Measurements from ENCODE around the gene CLASP1.
"Not testable (repeated sequence)": the region's sequence is repeated elsewhere in the genome, so short reads cannot be mapped to it uniquely, and the experiment has no call there.

Gene CLASP1

DNA sequence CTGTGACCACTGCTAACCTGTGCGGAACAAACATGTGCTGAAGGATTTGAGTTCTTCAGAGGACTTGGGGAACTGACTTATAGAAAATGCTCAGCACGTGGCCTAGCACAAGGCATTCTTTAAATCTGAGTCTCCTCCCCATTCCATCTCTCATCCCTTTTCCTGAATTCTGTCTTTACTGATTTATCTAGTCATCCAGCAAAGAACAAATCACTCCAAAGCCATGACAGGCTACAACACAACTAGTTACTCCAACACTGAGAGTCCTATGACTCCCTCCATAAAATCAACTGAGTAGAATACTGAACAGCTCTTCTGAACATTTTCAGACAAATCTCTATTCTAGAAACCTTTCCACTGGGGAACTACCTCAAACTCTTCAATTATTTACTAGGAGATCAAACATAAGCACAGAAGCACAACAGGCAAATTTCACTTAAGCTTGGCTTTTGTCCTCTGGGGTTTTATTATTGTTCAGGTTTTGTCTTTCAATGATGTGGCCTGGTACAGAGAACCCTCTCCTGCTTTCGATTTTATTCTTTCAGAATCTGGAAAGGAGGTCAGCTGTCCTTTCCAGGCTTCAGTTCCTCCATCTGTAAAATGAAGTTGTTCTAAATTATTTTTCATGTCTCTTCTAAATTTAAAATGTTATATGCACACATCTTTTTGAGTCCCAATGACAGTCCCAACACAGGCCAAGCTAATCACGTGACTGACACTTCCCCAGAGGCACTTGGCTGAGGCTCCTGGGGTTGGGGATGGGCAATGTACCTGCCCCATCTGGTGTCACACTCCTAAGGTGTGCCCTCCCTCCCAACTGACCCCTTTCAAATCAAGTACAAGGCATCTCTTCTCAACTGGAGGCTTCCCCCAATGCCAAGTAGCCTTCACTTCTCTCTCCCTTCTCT lies 86.7 kb downstream of the CLASP1 start:
- DNase-seq (ENCODE audit: low spot score in 2 of 2), result no peak
- no peak for ATAC-seq
- Mint-ChIP-seq H3K4me3 (no peak overlapping the region), H3K36me3 (no peaks in the 10 kb centered on the region), H3K27ac (peak overlapping the region; percentile 85), H3K9me3 (no peaks in the 10 kb centered on the region), H3K4me1 (peaks cover 55% of the 10 kb centered on the region)

DNA sequence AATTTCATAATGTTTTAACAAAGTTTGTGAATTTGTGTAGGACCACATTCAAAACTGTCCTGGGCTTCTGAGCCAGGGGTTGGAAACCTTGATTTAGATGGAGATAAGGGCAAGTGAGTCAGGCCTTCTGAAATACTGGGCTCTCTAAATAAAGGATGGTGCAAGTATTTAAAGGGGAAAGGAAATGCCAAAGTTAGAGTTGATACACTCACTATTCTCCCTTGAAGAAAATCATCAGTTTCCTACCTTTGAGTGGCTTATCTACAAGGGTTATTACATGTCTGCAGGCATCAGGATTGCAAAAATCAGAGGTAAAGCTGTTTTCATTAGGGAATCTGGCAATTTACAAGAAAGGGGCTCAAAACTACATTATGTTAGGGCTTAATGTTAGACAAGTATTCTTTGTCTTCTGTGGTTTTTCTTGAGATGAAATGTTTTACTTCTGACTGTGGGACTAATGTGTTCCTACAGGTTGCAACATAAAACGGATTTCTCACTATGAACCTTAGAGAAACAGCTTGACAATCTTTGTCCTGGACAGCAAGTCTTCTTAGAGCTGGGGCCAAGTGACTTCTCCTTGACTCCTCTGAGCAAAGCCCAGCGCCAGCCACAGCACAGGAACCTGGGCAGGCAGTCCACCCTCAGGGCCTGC lies 87.5 kb downstream of the CLASP1 start:
- DNase-seq (ENCODE audit: low spot score in 2 of 2), result no peak
- Mint-ChIP-seq H3K36me3 (no peaks in the 10 kb centered on the region), H3K4me1 (peaks cover 53% of the 10 kb centered on the region), H3K4me3 (no peak overlapping the region), H3K9me3 (no peaks in the 10 kb centered on the region), H3K27ac (peak overlapping the region; percentile 85)
- peak; percentile 47 for ATAC-seq

DNA sequence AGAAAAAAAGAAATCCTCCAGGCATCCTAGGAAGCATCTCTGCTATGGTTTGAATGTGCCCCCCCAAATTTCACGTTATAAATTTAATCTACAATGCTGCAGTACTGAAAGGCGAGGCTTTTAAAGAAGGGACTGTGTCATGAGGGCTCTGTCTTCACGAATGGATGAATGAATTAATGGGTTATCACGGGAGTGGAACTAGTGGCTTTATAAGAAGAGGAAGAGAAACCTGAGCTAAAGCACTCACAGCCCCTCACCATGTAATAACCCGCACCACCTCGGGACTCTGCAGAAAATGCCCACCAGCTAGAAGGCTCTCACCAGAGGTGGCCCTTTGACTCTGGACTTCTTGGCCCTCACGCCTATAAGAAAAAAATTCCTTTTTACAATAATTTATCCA lies 90.9 kb downstream of the CLASP1 start:
- Mint-ChIP-seq H3K4me1 (peaks cover 42% of the 10 kb centered on the region), H3K27ac (no peak overlapping the region)

DNA sequence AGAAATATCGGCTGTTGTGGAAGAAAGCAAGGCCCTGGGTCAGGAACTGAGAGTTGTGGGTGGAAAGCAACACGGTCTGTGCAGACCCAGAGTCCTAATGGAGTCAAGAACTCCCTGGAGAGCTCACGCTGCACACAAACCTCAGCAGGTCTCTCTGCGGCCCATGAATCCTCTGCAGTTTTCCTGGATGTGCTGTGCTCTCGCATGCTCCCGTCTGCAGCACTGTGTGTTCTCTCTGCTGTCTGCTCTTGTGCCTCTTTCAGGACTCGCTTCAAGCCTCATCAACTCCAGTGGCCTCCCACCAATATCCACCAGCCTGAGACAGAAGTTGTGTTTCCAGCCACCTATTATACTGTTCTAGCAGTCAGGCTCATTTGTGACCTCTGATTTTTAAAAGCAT lies 94.3 kb downstream of the CLASP1 start:
- no peak overlapping the region for H3K4me3 Mint-ChIP-seq
- DNase-seq (ENCODE audit: low spot score in 2 of 2) (no peak), ATAC-seq (no peak)
- peaks cover 51% of the 10 kb centered on the region for H3K4me1 Mint-ChIP-seq
- H3K36me3 Mint-ChIP-seq, result peaks cover 6% of the 10 kb centered on the region
- H3K9me3 Mint-ChIP-seq, result peaks cover 2% of the 10 kb centered on the region
- peak overlapping the region; percentile 8 for H3K27ac Mint-ChIP-seq

More for the DNA sequence above, 90.9 kb downstream of the CLASP1 start:
- ATAC-seq (no peak), DNase-seq (ENCODE audit: low spot score in 2 of 2) (no peak)
- Mint-ChIP-seq H3K4me3 (no peak overlapping the region), H3K36me3 (peaks cover 6% of the 10 kb centered on the region), H3K9me3 (no peaks in the 10 kb centered on the region)

DNA sequence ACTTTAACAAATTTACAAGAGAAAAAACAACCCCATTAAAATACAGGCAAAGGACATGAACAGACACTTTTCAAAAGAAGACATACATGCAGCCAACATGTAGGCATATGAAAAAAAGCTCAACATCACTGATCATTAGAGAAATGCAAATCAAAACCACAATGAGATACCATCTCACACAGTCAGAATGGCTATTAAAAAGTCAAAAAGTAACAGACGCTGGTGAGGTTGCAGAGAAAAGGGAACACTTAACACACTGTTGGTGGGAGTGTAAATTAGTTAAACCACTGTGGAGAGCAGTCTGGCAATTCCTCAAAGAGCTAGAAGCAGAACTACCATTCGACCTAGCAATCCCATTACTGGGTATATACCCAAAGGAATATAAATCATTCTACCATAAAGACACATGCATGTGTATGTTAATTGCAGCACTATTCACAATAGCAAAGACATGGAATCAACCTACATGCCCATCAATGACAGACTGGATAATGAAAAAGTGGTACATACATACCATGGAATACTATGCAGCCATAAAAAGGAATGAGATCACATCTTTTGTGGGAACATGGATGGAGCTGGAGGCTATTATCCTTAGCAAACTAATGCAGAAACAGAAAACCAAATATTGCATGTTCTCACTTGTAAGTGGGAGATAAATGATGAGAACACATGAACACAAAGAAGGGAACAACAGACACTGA lies 96.6 kb downstream of the CLASP1 start:
- not testable (repeated sequence) for DNase-seq (ENCODE audit: low spot score in 2 of 2); H3K9me3 Mint-ChIP-seq; H3K27ac Mint-ChIP-seq; ATAC-seq; H3K4me3 Mint-ChIP-seq; H3K36me3 Mint-ChIP-seq
- peaks cover 73% of the 10 kb centered on the region for H3K4me1 Mint-ChIP-seq

DNA sequence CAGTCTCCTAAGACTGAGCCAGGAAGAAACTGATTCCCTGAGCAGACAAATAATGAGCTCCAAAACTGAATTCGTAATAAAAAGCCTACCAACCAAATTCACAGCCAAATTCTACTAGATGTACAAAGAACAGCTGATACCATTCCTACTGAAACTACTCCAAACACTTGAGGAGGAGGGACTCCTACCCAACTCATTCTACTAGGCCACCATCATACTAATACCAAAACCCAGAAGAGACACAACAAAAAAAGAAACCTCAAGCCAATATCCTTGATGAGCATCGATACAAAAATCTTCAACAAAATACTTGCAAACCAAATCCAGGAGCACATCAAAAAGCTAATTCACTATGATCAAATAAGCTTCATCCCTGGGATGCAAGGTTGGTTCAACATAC lies 98.6 kb downstream of the CLASP1 start:
- Mint-ChIP-seq H3K9me3 (peaks cover 2% of the 10 kb centered on the region), H3K4me3 (no peak overlapping the region), H3K27ac (no peak overlapping the region), H3K4me1 (peaks cover 66% of the 10 kb centered on the region), H3K36me3 (peaks cover 6% of the 10 kb centered on the region)
- DNase-seq (ENCODE audit: low spot score in 2 of 2) (no peak), ATAC-seq (peak; percentile 58)

DNA sequence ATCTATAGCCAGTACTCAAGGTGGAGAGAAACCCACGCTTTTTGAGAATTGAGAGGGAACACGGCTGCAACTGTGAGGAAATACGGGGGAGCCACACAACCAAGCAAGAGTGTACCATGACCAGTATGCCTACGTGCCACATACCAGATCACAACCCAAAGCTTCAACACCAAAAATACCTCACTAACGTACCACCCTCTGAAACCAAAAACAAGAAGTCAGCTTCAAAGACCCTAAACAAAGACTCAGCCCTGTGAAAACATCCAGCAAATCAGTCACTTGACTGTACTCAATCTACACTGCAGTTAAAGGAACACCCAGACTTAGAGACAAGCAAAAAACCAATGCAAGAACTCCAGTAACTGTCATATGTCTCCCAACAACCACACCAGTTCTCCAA lies 101.6 kb downstream of the CLASP1 start:
- no peak overlapping the region for H3K27ac Mint-ChIP-seq
- no peak for DNase-seq (ENCODE audit: low spot score in 2 of 2)
- H3K9me3 Mint-ChIP-seq, result no peaks in the 10 kb centered on the region
- no peaks in the 10 kb centered on the region for H3K36me3 Mint-ChIP-seq
- H3K4me3 Mint-ChIP-seq, result no peak overlapping the region
- no peak for ATAC-seq
- H3K4me1 Mint-ChIP-seq, result peaks cover 54% of the 10 kb centered on the region

DNA sequence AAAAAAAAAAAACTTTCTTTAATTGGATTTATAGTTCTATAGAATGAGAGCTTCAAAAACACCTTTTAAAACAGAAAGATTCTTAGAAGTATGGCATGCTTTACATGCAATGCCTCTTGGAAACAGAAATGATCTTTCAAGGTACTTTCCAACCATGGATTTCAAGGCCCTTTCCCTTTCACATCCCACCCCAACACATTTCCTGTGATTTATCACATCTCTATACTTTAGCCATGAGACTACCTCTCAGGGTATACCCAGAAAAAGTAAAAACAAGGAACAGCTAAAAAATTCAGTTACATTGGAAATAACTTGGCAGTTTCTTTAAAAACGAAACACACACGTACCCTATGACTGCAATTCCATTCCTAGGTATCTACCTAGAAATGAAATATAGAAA lies 103.3 kb downstream of the CLASP1 start:
- Mint-ChIP-seq H3K36me3 (no peaks in the 10 kb centered on the region), H3K9me3 (no peaks in the 10 kb centered on the region), H3K4me1 (peaks cover 38% of the 10 kb centered on the region), H3K4me3 (no peak overlapping the region), H3K27ac (peak overlapping the region; percentile 40)
- no peak for ATAC-seq
- DNase-seq (ENCODE audit: low spot score in 2 of 2), result no peak

DNA sequence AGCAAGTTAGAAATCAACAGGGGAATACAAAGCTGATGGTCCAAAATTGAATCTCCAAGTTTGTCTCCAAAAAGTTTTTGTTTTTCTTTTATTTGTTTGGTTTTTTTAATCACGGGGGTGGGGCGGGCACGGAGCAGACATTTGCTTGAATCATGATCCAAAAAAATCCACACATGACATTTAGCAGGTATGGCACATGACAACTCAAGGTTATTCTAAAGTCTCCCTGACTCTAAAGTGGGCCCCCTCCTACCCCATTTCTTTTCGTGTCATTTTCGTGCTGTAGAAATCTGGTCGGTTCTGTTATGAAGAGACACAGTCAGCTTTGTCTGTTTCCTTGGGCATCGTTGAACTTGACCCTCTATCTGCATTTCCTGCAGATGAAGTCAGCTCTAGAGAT lies 104.0 kb downstream of the CLASP1 start:
- Mint-ChIP-seq H3K9me3 (no peaks in the 10 kb centered on the region), H3K4me1 (peaks cover 33% of the 10 kb centered on the region), H3K36me3 (no peaks in the 10 kb centered on the region), H3K4me3 (no peak overlapping the region), H3K27ac (peak overlapping the region; percentile 40)
- no peak for ATAC-seq
- DNase-seq (ENCODE audit: low spot score in 2 of 2), result no peak

DNA sequence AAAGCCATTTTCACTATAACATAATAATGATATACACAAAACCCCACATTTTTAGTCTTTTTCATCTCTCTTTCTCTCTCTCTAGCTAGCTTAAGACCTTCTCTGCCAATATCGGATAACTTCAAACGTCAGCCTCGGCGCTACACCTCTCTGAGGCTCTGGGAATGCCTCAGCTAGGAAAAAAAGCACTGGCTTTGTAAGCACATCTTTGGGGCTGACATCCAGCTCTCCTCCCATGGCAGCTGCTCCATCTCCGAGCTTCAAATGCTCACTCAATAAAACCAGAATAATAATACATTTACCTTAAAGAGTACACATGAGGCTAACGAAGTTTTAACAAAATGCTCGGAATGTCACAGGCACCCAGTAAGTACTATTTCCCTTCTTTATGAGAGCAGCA lies 107.8 kb downstream of the CLASP1 start:
- H3K36me3 Mint-ChIP-seq, result no peaks in the 10 kb centered on the region
- ATAC-seq (no peak), DNase-seq (ENCODE audit: low spot score in 2 of 2) (no peak)
- no peak overlapping the region for H3K27ac Mint-ChIP-seq
- peaks cover 30% of the 10 kb centered on the region for H3K4me1 Mint-ChIP-seq
- H3K9me3 Mint-ChIP-seq, result no peaks in the 10 kb centered on the region
- H3K4me3 Mint-ChIP-seq, result no peak overlapping the region

DNA sequence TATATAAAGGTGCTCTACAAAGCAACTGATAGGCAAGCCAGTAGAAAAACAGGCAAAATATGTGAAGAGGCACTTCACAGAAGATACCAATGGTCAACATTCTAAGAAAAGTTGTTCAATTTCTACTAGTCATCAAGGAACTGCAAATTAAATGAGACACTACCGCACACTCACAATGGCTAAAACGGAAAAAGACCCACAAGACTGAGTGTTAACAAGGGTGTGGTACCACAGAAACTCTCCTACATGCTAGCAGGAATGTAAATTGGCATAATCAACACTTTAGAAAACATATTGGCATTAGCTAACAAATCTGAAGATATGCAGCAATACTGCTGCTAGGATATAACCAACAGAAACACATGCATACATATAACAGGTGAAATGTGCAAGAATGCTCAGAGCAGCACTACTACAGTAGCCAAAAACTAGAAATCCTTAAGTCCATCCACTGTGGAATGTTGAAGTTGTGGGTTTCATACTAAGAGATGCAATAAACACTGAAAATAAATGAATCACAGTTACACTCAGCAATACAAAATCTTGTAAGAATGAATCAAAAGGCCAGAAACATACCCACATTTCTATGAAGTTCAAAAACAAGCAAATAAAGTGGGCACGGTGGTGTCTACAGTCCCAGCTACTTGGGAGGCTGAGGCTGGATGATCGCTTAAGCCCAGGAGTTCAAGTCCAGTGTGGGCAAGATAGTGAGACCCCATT lies 109.4 kb downstream of the CLASP1 start:
- peak overlapping the region; percentile 29 for H3K27ac Mint-ChIP-seq

DNA sequence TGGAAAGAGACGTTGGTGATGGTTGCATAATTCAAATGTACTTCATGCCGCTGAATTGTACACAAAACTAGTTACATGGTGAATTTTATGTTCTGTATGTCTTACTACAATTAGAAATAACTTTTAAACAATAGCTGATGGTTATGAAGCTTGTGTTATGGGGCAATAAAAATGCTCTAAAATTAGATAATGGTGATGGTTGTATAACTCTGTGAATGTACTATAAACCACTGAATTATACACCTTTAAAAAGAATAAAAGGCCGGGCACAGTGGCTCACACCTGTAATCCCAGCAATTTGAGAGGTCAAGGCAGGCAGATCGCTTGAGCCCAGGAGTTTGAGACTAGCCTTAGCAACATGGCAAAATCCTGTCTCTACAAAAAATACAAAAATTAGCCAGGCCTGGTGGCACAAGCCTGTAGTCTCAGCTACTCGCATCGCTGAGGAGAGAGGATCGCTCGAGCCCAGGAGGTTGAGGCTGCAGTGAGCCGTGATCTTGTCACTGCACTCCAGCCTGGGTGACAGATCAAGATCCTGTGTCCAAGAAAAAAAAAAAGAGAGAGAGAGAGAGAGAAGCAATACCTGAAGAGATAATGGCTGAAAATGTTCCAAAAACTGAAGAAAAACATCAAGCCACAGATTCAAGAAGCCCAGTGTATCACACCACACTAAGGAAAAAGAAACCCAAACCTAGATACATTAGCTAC lies 112.3 kb downstream of the CLASP1 start:
- DNase-seq (ENCODE audit: low spot score in 2 of 2), result no peak
- peaks cover 7% of the 10 kb centered on the region for H3K36me3 Mint-ChIP-seq
- no peak for ATAC-seq
- no peak overlapping the region for H3K4me3 Mint-ChIP-seq
- peaks cover 38% of the 10 kb centered on the region for H3K4me1 Mint-ChIP-seq
- H3K9me3 Mint-ChIP-seq, result no peaks in the 10 kb centered on the region
- H3K27ac Mint-ChIP-seq, result peak overlapping the region; percentile 54

More for the DNA sequence above, 109.4 kb downstream of the CLASP1 start:
- DNase-seq (ENCODE audit: low spot score in 2 of 2) (no peak), ATAC-seq (peak; percentile 89)
- H3K4me1 Mint-ChIP-seq, result peaks cover 32% of the 10 kb centered on the region
- H3K9me3 Mint-ChIP-seq, result no peaks in the 10 kb centered on the region
- peak overlapping the region; percentile 58 for H3K4me3 Mint-ChIP-seq
- H3K36me3 Mint-ChIP-seq, result peaks cover 7% of the 10 kb centered on the region

DNA sequence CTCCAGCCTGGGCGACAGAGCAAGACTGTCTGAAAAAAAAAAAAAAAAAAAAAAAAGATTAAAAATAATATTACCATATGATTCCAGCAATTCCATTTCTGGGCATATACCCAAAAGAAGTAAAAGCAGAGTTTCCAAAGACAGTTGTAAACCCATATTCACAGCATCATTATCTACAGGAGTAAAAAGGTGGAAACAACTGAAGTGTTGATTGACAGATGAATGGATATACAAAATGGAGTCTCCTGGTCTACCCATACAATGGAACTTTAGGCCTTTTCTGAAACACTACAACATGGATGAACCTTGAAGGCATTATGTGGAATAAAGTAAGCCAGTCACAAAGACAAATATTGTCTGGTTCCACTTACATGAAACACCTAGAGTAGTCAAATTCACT lies 112.9 kb downstream of the CLASP1 start:
- DNase-seq (ENCODE audit: low spot score in 2 of 2), result no peak
- no peak for ATAC-seq
- H3K36me3 Mint-ChIP-seq, result peaks cover 13% of the 10 kb centered on the region
- H3K9me3 Mint-ChIP-seq, result no peaks in the 10 kb centered on the region
- H3K27ac Mint-ChIP-seq, result no peak overlapping the region
- H3K4me3 Mint-ChIP-seq, result no peak overlapping the region
- peaks cover 43% of the 10 kb centered on the region for H3K4me1 Mint-ChIP-seq

DNA sequence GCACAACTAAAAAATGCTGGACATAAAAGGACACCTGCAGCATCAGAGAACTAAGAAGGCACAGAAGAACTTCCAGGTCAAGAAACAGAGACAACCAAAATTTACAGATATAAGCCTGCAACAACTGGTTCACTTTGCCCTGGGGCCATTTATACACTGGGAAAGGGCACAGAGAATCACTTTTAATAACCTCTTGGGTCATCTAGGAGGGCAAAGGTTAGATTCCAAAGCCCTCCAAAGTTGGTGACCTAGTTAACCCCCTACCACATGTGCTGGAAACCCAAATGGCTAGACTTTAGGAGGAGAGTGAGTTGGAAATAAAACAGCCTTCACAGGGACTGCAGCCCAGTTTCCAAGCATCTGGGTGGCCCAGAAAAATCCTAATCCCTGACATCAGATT lies 115.3 kb downstream of the CLASP1 start:
- Mint-ChIP-seq H3K9me3 (no peaks in the 10 kb centered on the region), H3K4me3 (no peak overlapping the region), H3K4me1 (peaks cover 43% of the 10 kb centered on the region), H3K36me3 (peaks cover 33% of the 10 kb centered on the region), H3K27ac (peak overlapping the region; percentile 5)
- ATAC-seq, result no peak
- no peak for DNase-seq (ENCODE audit: low spot score in 2 of 2)

Data from stimulated activated effector memory CD8-positive, alpha-beta T cell treated with anti-CD3 and anti-CD28 coated beads, Interleukin-12 subunit alpha, Interleukin-12 subunit beta, amount 100 ng/mL, for 72 hours (primary cell).